Vagina (tissue), 2 donors: ENCODE measurements around the gene TMEM100. TPM values are rescaled to one million over a fixed set of nuclear protein-coding genes. Genes with fewer than 3 reads are reported as not detected.

ENCODE experiments used
- DNase-seq, 2 donors: peaks; one replicate each; pipeline ENCODE4 v3.0.0-alpha.2; 2017; ENCODE audit errors: extremely low spot score in 2 of 2
- H3K27ac ChIP-seq: fragments of 200-600 bp; sonication (generic); one replicate; pipeline ENCODE4 v1.5.1; 2019
- H3K27me3 ChIP-seq: fragments of 200-600 bp; sonication (generic); one replicate; pipeline ENCODE4 v1.5.1; 2019
- H3K36me3 ChIP-seq, 2 donors: fragments of 200-600 bp; sonication (generic); one replicate each; pipeline ENCODE4 v1.5.1; 2017 to 2019
- H3K4me1 ChIP-seq: fragments of 200-600 bp; sonication (generic); one replicate; pipeline ENCODE4 v1.5.1; 2019
- H3K4me3 ChIP-seq, 2 donors: fragments of 200-600 bp; sonication (generic); 1 replicate in 1 of 2; 2 replicates in 1 of 2; pipeline ENCODE4 v1.5.1; 2016 to 2019
- H3K9me3 ChIP-seq: fragments of 200-600 bp; sonication (generic); one replicate; pipeline ENCODE4 v1.5.1; 2019
- CTCF ChIP-seq, 3 experiments: fragments of 450-650 bp in 2 of 3; fragments of 200-600 bp in 1 of 3; sonication (generic) in 1 of 3; IDR thresholded peaks; one replicate each; pipeline ENCODE4 v1.5.1; 2017 to 2019; ENCODE audit warnings: antibody characterized with exemption in 3 of 3, mild to moderate bottlenecking in 2 of 3, moderate library complexity in 2 of 3
- POLR2A ChIP-seq, 2 donors: fragments of 450-650 bp; IDR thresholded peaks; one replicate each; pipeline ENCODE4 v1.6.1; 2017; ENCODE audit warnings: antibody characterized with exemption in 2 of 2, mild to moderate bottlenecking in 2 of 2, moderate library complexity in 2 of 2
- POLR2AphosphoS5 ChIP-seq, 2 donors: sonication (generic); formaldehyde crosslinking; IDR thresholded peaks; one replicate each; pipeline ENCODE4 v1.9.0; 2017; ENCODE audit warnings: antibody characterized with exemption in 2 of 2, mild to moderate bottlenecking in 2 of 2, low read depth in 1 of 2; ENCODE audit not compliant: insufficient read depth in 1 of 2
- intact Hi-C: fragments of 100-400 bp; cut with DNase I; formaldehyde crosslinking; loops from one replicate; pipeline ENCODE4 v1.15.1; 2023
- total RNA-seq: library from RNA; depleted of rRNA; stranded (reverse); fragments of >200 nt; gene quantifications from one replicate; pipeline ENCODE4 v1.2.3, GENCODE V29; 2016

TMEM100 gene
- total RNA-seq, 1 donor from 2014 or later: 20.6 TPM

- Histone ChIP-seq H3K4me1 (peaks cover 74% of the 10 kb centered on the region), H3K4me3 (no peak overlapping the region), H3K36me3 (no peaks in the 10 kb centered on the region), H3K9me3 (no peaks in the 10 kb centered on the region), H3K27me3 (no peaks in the 10 kb centered on the region), H3K27ac (no peak overlapping the region)
- TF ChIP-seq CTCF (IDR thresholded peaks at IDR 0.05) (no peak), POLR2A (IDR thresholded peaks at IDR 0.05) (no peak), POLR2AphosphoS5 (IDR thresholded peaks at IDR 0.05; ENCODE audit: insufficient read depth in 1 of 2, low read depth in 1 of 2) (no peak)
- no peak for DNase-seq
- intact Hi-C loops: loop anchor here (10.0 kb wide), 1 partner anchor 203 kb away; no protein-coding TSS in a partner anchor
Measured at GRCh38 chr17:55727920-55728319, 5.3 kb upstream of the TMEM100 start.

GRCh38 chr17:55727275-55727674, 4.6 kb upstream of the TMEM100 start:
- H3K4me1 ChIP-seq: peaks cover 67% of the 10 kb centered on the region
- no peak for DNase-seq
- no peak overlapping the region for H3K4me3 ChIP-seq
- H3K27me3 ChIP-seq: no peaks in the 10 kb centered on the region
- intact Hi-C loops: loop anchor here (10.0 kb wide), 1 partner anchor 202 kb away; no protein-coding TSS in a partner anchor
- peak overlapping the region; percentile 31 for H3K27ac ChIP-seq
- TF ChIP-seq POLR2A (IDR thresholded peaks at IDR 0.05): no peak
- no peak for TF ChIP-seq CTCF (IDR thresholded peaks at IDR 0.05)
- no peak for TF ChIP-seq POLR2AphosphoS5 (IDR thresholded peaks at IDR 0.05; ENCODE audit: insufficient read depth in 1 of 2, low read depth in 1 of 2)
- H3K36me3 ChIP-seq: no peaks in the 10 kb centered on the region
- no peaks in the 10 kb centered on the region for H3K9me3 ChIP-seq

GRCh38 chr17:55726440-55726839, 3.8 kb upstream of the TMEM100 start:
- Histone ChIP-seq H3K9me3 (no peaks in the 10 kb centered on the region), H3K27me3 (no peaks in the 10 kb centered on the region), H3K4me1 (peaks cover 60% of the 10 kb centered on the region), H3K4me3 (no peak overlapping the region), H3K36me3 (no peaks in the 10 kb centered on the region), H3K27ac (peak overlapping the region; percentile 57)
- no peak for DNase-seq
- intact Hi-C loops: loop anchor here (10.0 kb wide), 1 partner anchor 202 kb away; no protein-coding TSS in a partner anchor
- TF ChIP-seq CTCF (IDR thresholded peaks at IDR 0.05) (no peak), POLR2AphosphoS5 (IDR thresholded peaks at IDR 0.05; ENCODE audit: insufficient read depth in 1 of 2, low read depth in 1 of 2) (peak in 1 of 2 donors; percentile 21)

- H3K36me3 ChIP-seq: no peaks in the 10 kb centered on the region
- no peaks in the 10 kb centered on the region for H3K27me3 ChIP-seq
- peaks cover 49% of the 10 kb centered on the region for H3K4me1 ChIP-seq
- TF ChIP-seq CTCF (IDR thresholded peaks at IDR 0.05): no peak
- TF ChIP-seq POLR2A (IDR thresholded peaks at IDR 0.05): no peak
- TF ChIP-seq POLR2AphosphoS5 (IDR thresholded peaks at IDR 0.05; ENCODE audit: insufficient read depth in 1 of 2, low read depth in 1 of 2): no peak
- no peak for DNase-seq
- H3K4me3 ChIP-seq: no peak overlapping the region
- intact Hi-C loops: loop anchor here (10.0 kb wide), 1 partner anchor 199 kb away; no protein-coding TSS in a partner anchor
- H3K27ac ChIP-seq: peak overlapping the region; percentile 75
- no peaks in the 10 kb centered on the region for H3K9me3 ChIP-seq
Measured at GRCh38 chr17:55723488-55723848, 804 bp upstream of the TMEM100 start.

GRCh38 chr17:55722016-55722736, 488 bp downstream of the TMEM100 start:
- H3K27ac ChIP-seq: peak overlapping the region; percentile 75
- no peak for TF ChIP-seq POLR2AphosphoS5 (IDR thresholded peaks at IDR 0.05; ENCODE audit: insufficient read depth in 1 of 2, low read depth in 1 of 2)
- TF ChIP-seq CTCF (IDR thresholded peaks at IDR 0.05): no peak
- no peak for TF ChIP-seq POLR2A (IDR thresholded peaks at IDR 0.05)
- H3K4me1 ChIP-seq: peaks cover 41% of the 10 kb centered on the region
- no peaks in the 10 kb centered on the region for H3K27me3 ChIP-seq
- no peaks in the 10 kb centered on the region for H3K9me3 ChIP-seq
- intact Hi-C loops: loop anchor here (10.0 kb wide), 1 partner anchor 197 kb away; no protein-coding TSS in a partner anchor
- H3K4me3 ChIP-seq: peak overlapping the region; percentile 35 to 38
- DNase-seq: no peak
- H3K36me3 ChIP-seq: no peaks in the 10 kb centered on the region
